Measurements from ENCODE around the gene HEATR5A.
"Not testable (repeated sequence)": the region's sequence is repeated elsewhere in the genome, so short reads cannot be mapped to it uniquely, and the experiment has no call there.

Gene HEATR5A

DNA sequence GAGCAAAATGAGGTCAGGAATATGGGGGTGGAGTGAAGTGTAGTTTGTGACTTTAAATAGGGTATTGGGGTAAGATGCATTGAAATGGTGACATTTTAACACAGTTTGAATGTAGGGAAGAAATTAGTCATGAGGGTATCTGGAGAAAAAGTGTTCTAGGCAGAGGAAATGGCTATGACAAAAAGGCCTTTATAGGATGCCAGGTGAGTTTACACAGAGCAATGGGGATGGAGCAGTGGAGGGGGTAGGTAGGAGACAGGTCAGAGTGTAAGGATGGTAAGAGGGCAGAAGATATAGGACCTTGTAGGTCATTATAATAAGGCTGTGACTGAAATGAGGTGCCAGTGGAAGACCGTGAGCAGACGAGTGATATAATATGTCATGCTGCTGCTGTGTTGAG, 30.4 kb downstream of the HEATR5A start:
- no peak for DNase-seq (ENCODE audit: low read depth in 2 of 2)

DNA sequence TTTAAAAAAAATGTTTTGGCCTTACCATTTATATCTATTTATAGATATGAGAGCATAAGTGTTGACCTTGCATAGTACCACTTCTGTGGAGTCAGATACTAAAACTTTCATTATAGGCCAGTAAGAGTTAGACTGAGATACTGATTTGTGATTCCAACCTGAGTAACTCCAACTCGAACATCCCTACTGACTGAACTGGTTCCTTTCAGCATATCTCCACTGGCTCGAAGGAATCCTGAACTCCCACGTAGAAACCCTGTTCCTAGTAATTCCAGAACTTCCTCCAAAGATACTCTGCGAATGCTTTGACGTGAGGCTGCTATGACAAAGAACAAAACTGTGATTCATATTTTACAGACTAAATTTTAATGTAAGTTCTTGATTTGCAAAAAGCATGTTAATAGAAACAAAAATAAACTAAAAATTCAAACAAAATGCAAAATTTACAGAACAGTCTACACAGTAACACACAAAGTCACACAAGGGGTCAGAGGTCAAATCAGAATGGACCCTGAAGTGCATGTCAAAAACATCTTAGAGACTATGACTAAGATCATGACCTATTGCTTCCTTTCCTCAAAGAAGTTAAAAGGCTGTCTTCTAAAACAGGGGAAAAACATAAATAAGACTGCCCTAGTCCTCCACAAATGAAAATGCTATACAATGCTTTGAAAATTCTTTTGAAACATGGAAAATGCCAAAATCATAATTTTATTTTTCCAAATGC, 31.5 kb downstream of the HEATR5A start:
- DNase-seq (ENCODE audit: low read depth in 2 of 2), result no peak

DNA sequence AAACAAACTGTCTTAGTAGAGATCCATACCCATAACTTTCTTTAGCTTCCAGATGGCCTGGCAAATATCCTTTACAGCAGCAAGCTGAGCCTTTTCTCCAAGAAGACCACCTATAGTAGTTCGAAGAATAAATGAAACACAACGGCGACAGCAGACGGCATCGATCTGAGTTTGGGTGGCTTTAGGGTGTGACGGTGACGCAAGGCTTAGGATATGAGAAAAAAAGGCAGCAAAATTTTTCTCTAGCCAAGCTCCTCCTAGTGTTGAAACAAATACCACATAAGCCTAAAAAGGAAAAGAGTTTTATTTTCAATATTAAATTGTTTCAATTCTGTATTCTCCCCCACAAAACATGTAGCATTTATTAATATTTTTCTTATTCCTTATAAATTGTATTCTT, 33.3 kb downstream of the HEATR5A start:
- DNase-seq (ENCODE audit: low read depth in 2 of 2), result no peak

DNA sequence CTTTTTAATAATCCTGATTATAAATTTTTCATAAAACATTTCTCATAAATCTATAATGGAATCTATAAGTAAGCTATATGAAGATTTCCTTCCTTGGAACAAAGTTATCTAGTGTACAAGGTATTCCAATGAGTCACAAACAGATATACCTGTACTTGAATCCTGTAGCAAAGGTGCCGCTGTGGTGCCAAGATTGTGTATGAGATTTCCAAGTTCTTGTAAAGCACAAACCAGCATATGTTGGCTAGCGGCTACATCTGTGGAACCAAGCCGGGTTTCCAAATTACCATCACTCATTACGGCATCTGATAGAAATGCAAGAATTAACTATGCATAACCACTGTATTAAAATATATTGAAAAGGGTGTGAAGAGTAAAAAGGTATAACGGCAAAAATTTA, 34.1 kb downstream of the HEATR5A start:
- DNase-seq (ENCODE audit: low read depth in 2 of 2), result no peak

DNA sequence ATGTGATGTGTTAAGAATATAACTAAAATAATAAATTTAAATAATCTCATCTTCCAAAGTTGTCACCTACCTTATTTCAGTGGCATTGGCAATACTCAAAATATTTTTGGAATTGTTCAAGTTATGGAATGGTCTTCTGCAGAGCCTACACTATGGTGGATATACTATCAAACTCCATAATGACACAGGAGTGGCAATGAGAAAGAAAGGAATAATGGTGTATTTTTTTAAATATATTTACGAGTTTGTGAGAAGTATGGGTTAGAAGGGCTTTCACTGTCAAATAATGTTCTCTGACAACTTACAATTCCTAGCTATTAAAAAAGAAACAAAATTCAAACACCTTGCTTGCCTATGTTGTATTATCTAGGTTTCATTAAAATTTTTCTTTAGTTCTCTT, 38.1 kb downstream of the HEATR5A start:
- no peak for DNase-seq (ENCODE audit: low read depth in 2 of 2)

DNA sequence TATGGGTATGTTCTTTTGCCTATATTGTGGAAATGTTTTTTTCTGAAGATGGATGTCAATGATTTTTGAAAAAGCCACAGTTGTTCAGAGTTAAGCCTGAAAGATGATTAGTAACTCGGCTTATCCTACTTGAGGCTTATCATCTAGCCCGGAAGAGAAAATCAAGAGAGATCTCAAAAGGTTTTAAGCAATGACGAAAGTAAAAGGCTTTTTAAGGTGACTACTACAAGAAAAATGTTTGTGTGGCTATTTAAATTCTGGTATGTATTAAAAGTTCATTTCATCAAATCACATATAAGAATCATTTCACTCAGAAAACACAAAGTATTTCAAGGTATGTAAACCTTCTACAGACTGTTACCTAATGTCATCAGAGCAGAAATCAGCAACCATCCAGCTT, 40.2 kb downstream of the HEATR5A start:
- DNase-seq (ENCODE audit: low read depth in 2 of 2), result no peak

DNA sequence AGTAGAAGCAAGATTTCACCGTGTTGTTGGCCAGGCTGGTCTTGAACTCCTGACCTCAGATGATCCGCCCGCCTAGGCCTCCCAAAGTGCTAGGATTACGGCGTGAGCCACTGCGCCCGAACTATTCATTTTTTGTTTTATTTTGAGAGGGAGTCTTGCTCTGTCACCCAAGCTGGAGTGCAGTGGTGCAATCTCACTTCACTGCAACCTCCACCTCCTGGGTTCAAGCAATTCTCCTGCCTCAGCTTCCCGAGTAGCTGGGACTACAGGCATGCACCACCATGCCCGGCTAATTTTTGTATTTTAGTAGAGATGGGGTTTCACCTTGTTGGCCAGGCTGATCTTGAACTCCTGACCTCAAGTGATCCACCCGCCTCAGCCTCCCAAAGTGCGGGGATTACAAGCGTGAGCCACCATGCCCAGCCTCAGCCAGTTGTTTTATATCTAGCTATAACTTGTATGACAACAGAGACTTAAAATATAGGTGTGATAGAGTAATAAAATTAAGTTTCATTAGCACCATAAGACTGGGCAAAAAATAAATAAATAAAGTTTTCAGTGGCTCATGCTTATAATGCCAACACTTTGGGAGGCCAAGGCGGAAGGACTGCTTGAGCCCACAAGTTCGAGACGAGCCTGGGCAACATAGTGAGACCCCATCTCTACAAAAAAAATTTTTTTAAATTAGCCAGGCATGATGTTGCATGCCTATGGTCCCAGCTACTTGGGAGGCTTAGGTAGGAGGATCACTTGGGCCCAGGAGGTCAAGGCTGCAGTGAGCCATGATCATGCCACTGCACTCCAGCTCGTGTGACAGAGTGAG, 41.0 kb downstream of the HEATR5A start:
- not testable (repeated sequence) for DNase-seq (ENCODE audit: low read depth in 2 of 2)

DNA sequence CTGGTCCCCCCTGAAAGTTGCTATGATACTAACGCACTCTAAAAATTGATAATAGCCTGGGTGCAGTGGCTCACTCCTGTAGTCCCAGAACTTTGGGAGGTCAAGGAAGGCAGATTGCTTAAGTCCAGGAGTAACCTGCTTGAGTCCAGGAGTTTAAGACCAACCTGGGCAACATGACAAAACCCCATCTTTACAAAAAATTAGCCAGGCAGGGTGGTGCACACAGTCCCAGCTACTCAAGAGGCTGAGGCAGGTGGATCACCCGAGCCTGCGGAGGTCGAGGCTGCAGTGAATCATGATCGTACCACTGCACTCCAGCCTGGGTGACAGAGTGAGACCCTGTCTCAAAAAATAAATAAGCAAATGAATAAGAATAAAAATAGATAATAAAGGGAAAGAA, 42.9 kb downstream of the HEATR5A start:
- DNase-seq (ENCODE audit: low read depth in 2 of 2), result no peak

DNA sequence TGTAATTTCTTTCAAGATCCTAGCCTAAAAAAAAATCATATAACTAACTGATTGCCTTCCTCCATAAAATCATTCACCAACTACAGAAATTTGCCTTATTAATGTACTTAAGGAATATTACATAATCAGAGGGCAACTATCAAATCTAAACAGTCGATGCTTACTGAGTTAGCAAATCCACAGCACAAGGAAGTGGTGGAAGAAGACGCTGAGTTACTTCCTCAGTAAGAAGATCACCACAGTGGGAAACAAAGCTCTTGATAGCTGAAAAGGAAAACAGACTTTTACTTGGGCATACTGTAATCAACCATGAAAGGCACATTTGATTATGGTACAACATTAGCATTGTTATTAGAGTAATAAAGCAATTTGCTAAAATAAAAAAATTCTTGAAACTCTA, 48.7 kb downstream of the HEATR5A start:
- DNase-seq (ENCODE audit: low read depth in 2 of 2), result no peak

DNA sequence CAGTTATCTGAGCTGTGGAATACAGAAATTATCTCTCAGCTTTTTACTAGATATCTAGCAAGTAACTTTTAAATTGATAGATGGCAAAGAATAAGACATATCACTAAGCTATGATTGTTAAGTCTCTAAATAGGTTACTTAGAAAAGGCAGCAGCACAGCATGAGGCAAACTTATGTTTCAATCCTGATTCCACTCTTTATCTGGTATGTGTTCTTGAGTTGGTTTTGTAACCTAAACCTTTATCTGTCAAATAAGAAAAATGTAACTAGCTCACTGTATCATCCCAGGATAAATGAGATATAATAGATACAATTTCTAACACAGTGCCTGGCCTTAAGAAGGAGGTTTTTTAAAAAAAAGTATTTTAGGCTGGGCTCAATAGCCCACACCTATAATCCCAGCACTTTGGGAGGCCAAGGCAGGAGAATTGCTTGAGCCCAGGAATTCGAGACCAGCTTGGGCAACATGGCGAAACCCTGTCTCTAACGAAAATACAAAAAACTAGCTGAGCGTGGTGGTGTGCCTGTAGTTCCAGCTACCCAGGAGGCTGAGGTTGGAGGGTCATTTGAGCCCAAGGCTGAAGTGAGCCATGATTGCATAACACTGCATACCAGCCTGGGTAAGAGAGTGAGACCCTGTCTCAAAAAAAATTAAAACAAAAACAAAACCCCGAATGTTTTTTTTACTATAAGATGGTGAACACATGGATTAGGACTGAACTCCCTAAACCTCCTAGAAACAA, 56.8 kb downstream of the HEATR5A start:
- no peak for DNase-seq (ENCODE audit: low read depth in 2 of 2)

DNA sequence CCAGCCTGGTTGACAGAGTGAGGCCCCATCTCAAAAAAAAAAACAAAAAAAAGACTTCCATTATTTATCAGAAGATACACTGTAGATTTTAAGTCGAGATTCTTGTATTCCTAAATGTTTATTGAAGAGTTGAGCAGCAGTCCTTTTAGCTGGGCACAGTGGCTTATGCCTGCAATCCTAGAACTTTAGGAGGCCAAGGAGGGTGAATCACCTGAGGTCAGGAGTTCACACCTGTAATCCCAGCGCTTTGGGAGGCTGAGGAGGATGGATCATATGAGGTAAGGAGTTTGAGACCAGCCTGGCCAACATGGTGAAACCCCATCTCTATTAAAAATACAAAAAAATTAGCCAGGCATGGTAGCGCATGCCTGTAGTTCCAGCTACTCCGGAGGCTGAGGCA, 57.6 kb downstream of the HEATR5A start:
- no peak for DNase-seq (ENCODE audit: low read depth in 2 of 2)

DNA sequence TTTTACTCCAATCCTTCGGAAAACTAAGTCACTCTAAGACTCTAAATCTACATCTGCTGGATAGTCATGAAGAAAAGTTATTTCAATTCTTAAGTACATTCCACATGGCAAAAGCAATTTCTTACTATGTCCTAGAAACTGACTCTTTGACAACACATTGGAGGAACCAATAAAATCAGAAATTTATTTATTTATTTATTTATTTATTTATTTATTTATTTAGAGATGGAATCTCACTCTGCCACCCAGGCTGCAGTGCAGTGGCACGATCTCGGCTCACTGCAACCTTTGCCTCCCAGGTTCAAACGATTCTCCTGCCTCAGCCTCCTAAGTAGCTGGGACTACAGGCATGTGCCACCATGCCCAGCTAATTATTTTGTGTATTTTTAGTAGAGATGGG, 58.6 kb downstream of the HEATR5A start:
- not testable (repeated sequence) for DNase-seq (ENCODE audit: low read depth in 2 of 2)

DNA sequence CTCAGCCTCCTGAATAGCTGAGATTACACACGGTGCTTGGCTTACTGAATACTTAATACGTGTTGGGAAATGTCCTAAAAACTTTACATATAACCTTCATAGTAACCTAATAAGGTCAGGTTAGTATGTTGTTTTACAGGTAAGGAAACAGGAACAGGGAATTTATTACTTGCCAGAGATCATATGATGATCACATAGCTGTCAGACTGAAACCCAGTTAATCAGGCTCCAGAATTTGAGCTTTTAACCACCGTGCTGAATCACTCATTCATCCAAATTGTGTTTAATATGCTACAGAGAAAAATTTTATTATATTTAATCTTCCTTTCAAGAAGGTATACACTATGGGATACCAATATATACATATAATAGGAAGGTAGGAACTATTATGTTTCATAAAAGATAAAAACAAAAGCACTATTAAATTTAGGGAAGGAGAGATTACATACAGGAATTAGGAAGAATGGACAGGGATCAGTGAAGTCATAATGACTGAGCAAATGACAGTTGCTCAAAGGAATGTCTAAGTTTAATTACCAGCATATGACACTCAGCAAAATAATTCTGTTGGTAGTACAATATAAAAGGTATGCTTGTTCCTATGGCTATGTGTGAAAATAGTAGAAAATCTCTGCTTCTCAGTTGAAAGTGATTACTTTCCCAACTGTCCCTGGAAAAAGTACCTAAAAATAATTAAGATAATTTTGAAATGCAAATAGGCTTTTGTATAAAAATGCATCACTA, 59.3 kb downstream of the HEATR5A start:
- peak; percentile 17 to 23 for DNase-seq (ENCODE audit: low read depth in 2 of 2)

DNA sequence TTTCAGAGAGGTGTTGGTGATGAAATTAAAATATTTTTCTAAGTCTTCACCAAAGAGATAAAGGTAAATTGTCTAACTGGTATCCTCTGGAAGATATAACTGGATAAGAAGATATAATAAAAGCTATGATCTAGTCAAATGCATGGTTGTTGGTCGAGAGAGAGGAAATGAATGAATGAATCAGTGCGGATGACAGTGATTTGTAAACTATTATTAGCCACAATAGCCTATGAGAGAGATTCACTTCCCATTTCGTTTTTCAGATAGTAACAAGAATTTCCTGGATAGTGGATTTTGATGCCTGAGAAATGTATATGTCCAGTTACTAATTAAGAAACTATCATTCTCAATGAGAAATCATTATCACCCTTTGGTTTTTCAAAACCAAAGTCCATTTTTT, 63.1 kb downstream of the HEATR5A start:
- DNase-seq (ENCODE audit: low read depth in 2 of 2), result no peak

DNA sequence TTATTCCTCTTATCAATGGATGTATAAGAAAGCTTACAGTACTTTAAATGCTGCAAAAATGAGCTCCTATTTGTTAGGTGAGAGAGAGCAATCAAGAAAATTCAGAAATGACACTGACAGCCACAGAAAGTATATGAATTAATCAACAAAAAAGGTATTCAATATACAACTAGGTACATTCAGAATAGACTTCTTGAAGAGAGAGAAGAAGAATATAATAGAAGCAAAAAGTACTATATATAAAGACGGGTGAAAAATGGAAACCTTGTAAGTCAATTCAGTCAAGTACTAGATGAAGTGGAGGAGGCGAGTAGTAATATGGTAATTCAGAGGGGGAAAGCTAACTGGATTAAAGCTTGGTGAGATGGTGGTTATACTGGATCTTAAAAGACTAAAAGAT, 74.3 kb downstream of the HEATR5A start:
- DNase-seq (ENCODE audit: low read depth in 2 of 2), result no peak

DNA sequence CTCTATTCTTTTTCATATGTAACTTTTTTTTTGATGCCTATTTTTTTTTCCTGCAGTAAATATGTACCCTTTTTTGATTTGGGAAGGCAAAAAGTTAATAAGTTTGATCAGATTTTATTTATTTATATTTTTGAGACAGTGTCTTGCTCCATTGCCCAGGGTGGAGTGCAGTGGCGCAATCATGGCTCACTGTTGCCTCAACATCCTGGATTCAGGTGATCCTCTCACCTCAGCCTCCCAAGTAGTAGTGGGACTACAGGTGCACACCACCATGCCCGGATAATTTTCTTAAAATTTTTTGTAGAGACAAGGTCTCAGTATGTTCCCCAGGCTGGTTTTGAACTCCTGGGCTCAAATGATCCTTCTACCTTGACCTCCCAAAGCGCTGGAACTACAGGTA, 79.1 kb downstream of the HEATR5A start:
- no peak for DNase-seq (ENCODE audit: low read depth in 2 of 2)

DNA sequence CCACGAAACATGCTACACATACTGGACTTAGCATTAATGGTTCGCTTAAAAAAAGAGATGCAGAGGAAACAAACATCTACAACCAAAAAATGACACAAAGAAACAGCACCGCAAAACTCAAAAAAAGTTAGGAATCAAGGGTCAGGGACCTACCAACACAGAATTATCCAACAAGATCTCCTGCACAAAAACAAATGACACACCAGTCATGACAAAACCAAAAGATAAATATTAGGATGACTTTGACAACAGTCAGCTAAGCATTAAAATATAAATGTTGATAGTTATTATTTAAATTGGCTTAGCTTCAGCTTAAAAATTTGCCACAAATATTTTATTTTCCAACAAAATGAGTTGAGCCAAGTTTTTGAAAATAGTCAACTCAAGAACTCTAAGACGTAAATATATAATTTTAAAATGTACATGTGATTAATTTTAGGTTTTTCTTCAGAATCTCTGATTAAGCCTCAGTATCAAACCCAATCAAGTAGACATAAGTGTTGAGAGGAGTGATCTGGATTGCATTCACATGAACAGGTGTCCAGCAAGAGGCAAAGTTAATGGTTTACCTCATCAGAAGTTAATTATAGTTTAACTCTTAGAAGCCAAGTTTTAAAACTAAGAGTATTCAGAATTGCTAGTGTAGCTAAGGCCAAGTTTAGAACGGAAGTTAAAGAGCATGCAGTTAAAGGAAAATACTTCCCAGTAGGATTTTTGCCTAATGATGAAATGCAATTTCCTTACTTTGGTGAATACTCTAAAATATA, 79.9 kb downstream of the HEATR5A start:
- no peak for DNase-seq (ENCODE audit: low read depth in 2 of 2)

DNA sequence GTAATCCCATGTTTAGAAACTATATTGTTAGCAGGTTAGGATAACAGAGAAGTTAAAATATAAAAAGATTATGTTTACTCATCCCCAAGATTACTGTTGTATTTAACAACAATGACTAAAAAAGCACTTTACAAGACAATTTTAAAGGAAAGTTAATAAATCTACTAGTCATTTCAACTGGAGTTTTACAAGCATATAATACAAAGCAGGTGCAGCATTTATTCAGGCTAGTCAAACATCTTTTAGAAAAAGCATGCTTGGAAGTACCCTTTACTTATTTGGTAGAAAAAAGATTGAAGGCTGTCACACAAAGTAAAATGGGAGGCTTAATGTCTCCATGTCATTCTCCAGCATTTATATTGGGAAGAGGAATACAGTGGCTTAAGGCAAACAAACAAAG, 80.6 kb downstream of the HEATR5A start:
- no peak for DNase-seq (ENCODE audit: low read depth in 2 of 2)

DNA sequence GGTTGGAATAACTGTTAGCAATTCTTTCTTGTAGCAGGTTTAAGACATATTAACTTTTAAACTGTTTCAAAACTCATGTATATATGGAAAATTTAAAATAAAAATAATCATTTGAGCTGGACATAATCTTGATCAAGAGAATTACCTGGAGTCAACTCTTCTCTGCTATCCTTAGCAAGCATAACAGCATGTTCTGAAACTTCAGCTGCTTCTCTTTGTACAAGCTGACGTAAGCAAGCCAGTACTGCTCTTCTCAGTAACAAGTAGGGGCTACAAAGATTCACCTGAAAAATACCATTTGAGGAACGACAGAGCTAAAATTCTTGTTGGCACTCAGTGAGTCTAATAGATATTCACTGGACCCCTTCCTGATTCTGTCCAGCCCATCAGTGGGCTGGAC, 83.0 kb downstream of the HEATR5A start:
- no peak for DNase-seq (ENCODE audit: low read depth in 2 of 2)

DNA sequence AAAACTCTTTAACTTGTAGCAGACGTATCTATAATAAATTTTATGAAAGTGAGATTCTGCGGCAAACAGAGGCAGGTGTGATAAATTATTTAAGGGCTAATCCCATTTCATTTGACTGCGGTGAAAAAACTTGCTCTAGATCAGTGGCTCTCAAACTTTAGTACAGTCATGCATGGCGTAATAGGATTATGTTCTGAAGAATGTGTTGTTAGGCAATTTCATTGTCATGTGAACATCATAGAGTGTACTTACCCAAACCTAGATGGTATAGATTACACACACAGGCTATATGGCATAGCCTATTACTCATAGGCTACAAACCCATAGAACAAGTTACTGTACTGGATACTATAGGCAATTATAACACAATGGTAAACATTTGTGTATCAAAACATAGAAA, 83.7 kb downstream of the HEATR5A start:
- DNase-seq (ENCODE audit: low read depth in 2 of 2), result peak in 1 of 2 experiments; percentile 23

DNA sequence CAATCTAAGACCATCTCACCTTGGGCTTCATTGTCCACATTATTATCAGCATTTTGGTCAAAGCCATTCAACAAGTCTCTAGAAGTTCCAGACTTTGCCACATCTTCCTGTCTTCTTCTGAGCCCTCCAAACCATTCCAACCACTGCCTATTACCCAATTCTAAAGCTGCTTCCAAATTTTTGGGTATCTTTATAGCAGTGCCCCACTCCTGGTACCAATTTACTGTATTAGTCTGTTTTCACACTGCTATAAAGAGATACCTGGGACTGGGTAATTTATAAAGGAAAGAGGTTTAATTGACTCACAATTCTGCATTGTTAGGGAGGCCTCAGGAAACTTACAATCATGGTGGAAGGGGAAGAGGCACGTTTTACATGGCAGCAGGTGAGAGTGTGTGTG, 89.0 kb downstream of the HEATR5A start:
- not testable (repeated sequence) for DNase-seq (ENCODE audit: low read depth in 2 of 2)
